NCI-H2227 (cell line): ENCODE data around the gene PRTN3.

Experiments used
- DNase-seq: peaks from one replicate; lab custom pipeline; 2025; ENCODE audit not compliant: unreplicated experiment; lab: John Stamatoyannopoulos, UW

Gene PRTN3

GRCh38 chr19:803099-803561 lies 37.7 kb upstream of the PRTN3 start:
- no peak for DNase-seq

- no peak for DNase-seq
Measured at GRCh38 chr19:803686-804418, 36.9 kb upstream of the PRTN3 start.

GRCh38 chr19:804419-805165 lies 36.2 kb upstream of the PRTN3 start:
- no peak for DNase-seq

- no peak for DNase-seq
Measured at GRCh38 chr19:805166-805551, 35.6 kb upstream of the PRTN3 start.

- no peak for DNase-seq
Measured at GRCh38 chr19:805600-806550, 34.9 kb upstream of the PRTN3 start.

GRCh38 chr19:806815-807421 lies 33.9 kb upstream of the PRTN3 start:
- DNase-seq = no peak

GRCh38 chr19:807627-808422 lies 33.0 kb upstream of the PRTN3 start:
- no peak for DNase-seq

GRCh38 chr19:808423-808775 lies 32.4 kb upstream of the PRTN3 start:
- DNase-seq = no peak

GRCh38 chr19:810077-810855 lies 30.5 kb upstream of the PRTN3 start:
- no peak for DNase-seq

- no peak for DNase-seq
Measured at GRCh38 chr19:810883-811489, 29.8 kb upstream of the PRTN3 start.

- DNase-seq = no peak
Measured at GRCh38 chr19:811506-812048, 29.2 kb upstream of the PRTN3 start.

- no peak for DNase-seq
Measured at GRCh38 chr19:812049-812746, 28.6 kb upstream of the PRTN3 start.

- no peak for DNase-seq
Measured at GRCh38 chr19:812747-813218, 28.0 kb upstream of the PRTN3 start.

GRCh38 chr19:813219-814151 lies 27.3 kb upstream of the PRTN3 start:
- DNase-seq = no peak

- no peak for DNase-seq
Measured at GRCh38 chr19:814152-815078, 26.4 kb upstream of the PRTN3 start.
